Renal cortex interstitium (tissue), 11 donors: ENCODE data around the gene SCAMP2. TPM values are rescaled to one million over a fixed set of nuclear protein-coding genes. Genes with fewer than 3 reads are reported as not detected.
"Not testable (repeated sequence)": the region's sequence is repeated elsewhere in the genome, so short reads cannot be mapped to it uniquely, and the experiment has no call there.

Source experiments
- DNase-seq, 11 donors: peaks; one replicate each; pipeline ENCODE4 v3.0.0-alpha.2; 2013; ENCODE audit warnings: low read depth in 9 of 11, low spot score in 4 of 11; ENCODE audit errors: extremely low read depth in 1 of 11
- polyA plus RNA-seq, 3 donors: library from polyadenylated mRNA; unstranded; fragments of 120-200 nt; gene quantifications; one replicate each; pipeline ENCODE4 v1.2.1, GENCODE V29; 2013; ENCODE audit not compliant: insufficient read length in 3 of 3

Gene SCAMP2
- polyA plus RNA-seq, 3 donors: 69.1 to 71.3 (median 69.7) TPM

DNA sequence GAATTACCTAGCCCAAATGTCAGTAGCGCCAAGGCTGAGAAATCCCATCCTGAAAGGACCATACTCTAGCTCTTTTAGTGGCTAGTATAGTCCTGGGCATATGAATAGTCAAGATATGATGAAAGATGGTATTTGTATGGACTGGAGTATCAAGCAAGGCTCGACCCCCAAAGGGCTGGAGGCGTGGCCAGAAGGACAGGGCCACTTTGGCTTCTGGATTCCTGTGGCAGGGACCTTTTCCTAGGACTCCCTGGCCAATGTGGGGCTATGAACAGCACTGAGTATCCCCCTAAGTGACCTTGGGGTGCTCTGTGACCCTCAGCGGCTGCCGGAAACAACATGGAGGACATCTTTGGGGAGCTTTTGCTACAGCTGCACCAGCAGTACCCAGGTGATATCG is 22.7 kb upstream of the SCAMP2 start:
- no peak for DNase-seq

DNA sequence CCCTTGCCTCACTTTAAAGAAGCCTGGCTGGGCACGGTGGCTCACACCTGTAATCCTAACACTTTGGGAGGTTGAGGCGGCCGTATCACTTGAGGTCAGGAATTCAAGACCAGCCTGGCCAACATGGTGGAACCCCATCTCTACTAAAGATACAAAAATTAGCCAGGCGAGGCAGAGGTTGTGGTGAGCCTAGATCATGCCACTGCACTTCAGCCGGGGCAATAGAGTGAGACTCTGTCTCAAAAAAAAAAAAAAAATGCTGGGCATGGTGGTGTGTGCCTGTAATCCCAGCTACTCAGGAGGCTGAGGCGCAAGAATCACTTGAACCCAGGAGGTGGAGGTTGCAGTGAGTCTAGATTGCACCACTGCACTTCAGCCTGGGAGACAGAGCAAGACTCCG is 21.2 kb upstream of the SCAMP2 start:
- DNase-seq: not testable (repeated sequence)

DNA sequence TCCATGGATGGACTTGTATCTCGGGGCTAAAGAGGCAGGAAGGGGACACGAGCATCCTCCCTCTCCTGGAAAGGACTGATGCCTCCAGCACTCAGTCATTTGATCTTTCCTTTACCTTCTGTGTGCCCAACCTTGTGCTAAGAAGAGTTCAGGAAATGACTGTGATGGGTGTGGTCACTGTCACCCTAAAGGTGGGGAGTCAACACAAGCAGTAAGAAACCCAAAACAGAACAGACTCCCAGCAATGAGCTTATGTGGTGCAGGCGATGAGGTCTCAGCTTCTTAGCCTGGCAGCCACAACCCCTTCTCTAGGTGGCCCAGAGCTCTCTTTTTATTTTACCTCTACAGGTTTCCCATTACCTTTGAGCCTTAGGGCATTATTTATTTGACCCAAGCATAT is 20.5 kb upstream of the SCAMP2 start:
- no peak for DNase-seq

DNA sequence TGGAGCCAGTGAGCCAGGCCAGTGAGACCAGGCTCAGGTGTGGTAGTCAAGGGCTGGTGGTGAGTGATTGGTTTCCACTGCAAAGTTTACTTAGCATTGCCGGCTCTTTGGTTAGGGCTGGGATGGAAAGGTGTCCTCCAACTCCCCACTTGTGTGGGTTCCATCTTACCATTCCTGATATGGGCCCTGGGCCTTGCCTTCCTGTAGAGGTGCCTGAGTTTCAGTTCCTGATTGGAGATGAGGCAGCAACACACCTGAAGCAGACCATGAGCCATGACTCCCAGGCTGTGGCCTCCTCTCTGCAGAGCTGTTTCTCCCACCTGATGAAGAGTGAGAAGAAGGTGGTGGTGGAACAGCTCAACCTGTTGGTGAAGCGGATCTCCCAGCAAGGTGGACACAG is 19.8 kb upstream of the SCAMP2 start:
- DNase-seq: no peak

DNA sequence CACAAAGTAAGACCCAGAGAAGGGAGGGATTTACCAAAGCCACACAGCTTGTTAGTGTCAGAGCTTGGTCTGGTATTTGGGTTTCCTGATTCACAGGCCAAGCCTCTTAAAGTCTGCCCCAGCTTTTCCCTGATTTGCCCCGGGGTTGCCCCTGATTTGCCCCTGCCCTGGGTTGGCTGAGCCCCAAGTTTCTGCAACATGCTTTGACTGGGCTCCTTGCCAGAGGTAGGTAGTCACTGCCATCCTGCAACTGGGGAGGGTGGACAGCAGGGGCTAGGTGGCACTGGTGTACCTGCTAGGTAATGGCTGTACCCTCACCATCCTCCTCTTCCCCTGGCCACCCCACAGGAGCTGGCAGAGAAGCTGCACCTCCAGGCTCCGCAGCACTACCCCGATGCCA is 19.1 kb upstream of the SCAMP2 start:
- DNase-seq: no peak

DNA sequence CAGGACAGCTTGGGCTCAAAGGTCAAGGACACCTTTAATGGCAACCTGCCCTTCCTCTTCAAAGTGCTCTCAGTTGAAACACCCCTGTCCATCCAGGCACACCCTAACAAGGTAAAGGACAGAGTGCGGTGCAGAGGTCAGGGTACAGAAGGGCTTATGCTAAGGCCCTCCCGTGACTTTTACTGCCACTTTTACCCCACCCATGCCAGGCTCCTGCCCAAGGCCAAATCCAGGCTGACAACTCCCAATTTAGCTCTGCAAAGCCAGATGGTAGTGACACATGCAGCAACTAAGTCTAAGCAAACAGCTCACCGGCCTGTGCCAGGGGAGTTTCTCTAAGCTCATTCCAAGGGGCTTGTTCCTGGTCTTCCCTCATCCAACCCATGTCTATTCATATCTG is 18.3 kb upstream of the SCAMP2 start:
- no peak for DNase-seq

DNA sequence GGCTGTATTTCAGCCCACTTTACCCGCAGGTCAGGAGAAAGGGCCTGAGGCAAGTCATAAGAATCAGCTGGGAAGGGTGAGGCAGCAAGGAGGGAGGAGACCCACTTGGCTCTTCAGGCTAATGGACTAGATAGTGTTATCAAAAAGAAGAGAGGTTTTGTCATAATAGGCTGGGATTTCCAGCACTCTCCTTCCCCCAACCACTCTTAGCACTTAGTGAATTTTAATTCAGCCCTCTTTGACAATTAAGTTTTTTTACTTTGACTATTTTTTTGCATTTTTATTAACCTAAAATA is 17.4 kb upstream of the SCAMP2 start:
- no peak for DNase-seq

DNA sequence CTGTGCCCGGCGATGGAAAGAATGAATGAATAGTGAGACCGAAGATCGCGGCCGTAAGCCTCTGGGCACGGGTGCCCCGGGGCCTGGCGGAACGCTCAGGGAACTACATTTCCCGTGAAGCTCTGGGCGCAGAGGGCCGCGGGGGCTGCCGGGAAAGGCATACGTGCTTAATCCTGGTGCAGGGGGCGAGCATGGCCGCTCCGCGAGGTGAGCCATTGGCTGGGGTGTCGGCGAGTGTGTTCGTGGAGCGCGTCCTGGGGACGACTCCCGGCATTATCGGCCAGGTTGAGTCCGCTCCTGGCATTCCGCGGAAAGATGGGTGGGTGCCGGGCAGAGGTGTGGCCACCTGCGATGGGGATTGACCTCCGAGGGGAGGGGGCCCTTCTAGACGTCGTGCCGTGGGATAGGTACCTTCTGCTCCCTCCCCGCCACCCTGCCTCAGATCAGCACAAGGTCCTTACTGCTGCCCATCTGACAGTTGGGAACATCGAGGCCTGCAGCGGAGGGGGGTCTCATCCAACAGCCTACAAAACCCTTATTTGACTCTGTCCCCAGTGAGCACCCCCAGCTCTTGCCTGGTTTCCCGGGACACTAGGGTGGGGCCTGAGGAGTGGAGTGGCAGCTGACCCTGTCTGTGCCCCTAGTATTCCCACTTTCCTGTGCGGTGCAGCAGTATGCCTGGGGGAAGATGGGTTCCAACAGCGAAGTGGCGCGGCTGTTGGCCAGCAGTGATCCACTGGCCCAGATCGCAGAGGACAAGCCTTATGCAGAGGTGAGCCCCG is 16.9 kb upstream of the SCAMP2 start, which contains the start of gene MPI:
Gene MPI (plus strand): TSS at position 160 of the 782 bp plus-strand sequence. CDS start 32 bp downstream, at position 192.
- peak in 9 of 11 donors; percentile 67 to 81 (median 78) for DNase-seq

DNA sequence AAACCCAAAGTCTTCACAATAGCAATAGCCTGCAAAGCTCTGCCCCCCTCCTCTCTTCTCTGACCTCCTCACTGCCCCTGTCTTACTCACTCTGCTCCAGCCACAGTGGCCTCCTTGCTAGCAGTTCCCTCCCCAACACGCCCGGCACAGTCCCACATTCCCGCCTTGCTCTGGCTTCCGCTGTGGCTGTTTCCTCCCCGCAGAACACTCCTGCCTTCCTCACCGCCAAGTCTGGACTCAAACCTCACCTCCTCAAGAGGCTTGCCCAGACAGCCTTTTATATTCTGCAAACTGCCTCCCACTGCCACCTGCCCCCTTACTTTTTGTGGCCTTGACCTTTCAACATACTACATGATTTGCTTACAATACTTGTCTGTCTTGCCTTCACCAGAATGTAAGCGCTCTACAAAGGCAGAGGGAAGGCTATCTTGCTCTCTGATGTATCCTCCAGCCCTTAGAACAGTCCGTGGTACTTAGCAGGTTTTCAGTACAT is 16.3 kb upstream of the SCAMP2 start:
- DNase-seq: peak in 3 of 11 donors; percentile 13 to 60 (median 59)

DNA sequence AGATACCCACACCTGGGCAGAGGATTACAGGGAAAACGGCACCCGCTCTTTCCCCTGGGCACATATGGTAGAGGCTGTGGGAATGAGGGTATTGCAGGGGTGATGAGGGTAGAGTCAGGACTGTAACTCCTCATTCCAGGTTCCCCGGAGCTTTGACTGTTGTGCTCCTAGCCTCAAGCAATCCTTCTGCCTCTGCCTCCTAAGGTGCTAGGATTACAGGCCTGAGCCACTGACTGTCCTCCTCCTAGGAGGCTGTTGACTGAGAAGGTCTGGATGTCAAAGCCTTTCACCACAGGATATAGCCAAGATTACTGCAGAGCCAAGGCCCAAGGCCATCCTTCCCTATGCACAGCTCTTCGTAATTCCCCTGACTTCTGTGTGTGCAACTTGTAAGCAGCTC is 15.6 kb upstream of the SCAMP2 start:
- no peak for DNase-seq

DNA sequence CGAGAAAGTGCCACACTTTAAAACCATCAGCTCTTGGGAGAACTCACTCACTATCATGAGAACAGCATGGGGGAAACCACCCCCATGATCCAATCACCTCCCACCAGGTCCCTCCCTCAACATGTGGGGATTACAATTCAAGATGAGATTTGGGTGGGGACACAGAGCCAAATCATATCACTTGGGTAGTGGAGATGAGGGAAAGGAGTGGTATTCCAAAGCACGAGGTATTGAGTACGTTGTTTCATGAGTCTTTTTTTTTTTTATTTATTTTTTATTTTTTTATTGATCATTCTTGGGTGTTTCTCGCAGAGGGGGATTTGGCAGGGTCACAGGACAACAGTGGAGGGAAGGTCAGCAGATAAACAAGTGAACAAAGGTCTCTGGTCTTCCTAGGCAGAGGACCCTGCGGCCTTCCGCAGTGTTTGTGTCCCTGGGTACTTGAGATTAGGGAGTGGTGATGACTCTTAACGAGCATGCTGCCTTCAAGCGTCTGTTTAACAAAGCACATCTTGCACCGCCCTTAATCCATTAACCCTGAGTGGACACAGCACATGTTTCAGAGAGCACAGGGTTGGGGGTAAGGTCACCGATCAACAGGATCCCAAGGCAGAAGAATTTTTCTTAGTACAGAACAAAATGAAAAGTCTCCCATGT is 14.5 kb upstream of the SCAMP2 start:
- DNase-seq: not testable (repeated sequence)

DNA sequence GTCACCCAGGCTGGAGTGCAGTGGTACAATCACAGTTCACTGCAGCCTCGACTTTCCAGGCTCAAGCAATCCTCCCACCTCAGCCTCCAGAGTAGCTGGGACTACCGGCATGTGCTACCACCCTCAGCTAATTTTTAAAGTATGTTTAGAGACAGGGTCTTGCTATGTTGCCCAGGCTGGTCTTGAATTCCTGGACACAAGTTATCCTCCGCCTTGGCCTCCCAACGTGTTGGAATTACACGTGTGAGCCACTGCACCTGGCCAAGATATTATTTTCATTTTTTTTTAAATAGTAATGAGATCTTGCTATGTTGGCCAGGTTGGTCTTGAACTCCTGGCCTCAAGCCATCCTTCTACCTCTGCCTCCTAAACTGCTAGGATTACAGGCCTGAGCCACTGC is 12.3 kb upstream of the SCAMP2 start:
- no peak for DNase-seq

DNA sequence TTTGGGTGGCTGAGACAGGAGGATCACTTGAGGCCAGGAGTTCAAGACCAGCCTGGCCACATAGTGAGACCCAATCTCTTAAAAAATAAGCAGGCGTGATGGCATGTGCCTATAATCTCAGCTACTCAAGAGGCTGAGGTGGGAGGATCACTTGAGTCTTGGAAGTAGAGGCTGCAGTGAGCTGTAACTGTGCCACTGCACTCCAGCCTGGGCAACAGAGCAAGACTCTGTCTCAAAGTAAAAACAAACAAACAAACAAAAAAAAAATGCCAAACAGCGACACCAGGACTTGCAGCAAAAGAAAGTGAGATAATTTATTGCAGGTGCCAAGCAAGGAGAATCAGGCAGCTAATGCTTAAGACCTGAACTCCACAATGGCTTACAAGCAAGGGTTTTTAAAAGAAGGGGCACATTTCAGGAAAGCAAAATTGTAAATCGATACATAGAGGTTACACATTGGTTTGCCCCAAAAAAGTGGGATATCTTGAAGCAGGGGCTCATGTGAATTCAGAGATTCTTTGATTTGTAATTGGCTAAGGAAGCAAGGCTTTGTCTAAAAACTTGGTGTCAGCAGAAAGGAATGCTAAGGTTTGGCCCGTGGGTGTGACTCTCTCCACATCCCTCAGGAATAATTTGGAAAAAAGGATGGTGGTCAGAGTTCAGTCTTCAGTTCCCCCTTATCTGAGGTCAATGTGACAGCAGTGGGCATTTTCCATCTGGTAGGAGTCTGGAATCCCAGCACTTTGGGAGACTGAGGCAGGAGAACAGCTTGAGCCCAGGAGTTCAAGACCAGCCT is 11.5 kb upstream of the SCAMP2 start:
- no peak for DNase-seq

DNA sequence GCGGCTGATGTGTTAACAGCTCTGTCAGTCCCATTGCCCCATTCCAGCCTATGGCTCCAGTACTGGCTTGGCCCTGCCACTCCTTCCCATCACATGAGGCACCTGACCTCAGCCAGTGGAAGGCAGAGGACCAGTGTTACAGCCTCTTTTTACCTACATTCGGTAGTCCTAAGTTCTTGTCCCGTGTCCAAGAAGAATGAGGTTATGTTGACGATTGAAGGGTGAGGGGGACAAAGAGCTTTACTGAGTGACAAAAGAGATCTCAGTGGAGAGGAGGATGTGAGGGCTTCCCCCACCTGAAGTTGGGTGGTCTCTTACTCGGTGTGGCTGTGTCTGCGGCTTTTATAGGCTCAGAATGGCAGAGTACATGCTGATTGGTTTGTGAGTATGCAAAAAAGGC is 9.4 kb upstream of the SCAMP2 start:
- DNase-seq: no peak

DNA sequence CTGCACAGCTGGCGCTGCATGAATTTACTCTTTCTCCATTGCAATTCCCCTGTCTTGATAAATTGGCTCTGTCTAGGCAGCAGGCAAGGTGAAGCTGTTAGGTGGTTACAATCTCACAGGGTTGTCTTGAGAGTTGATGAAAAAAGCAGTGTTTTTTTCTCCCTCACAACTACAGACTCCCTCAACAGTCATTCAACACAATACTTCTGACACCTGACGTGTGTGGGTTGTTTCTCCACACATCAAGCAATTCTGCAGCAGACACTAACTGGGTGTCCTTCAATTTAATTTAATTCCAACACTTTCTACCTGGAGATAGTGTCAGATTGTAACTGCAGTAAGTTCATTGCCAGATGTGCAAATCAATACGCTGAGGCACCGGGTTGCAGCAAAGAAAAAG is 5.1 kb upstream of the SCAMP2 start:
- no peak for DNase-seq

DNA sequence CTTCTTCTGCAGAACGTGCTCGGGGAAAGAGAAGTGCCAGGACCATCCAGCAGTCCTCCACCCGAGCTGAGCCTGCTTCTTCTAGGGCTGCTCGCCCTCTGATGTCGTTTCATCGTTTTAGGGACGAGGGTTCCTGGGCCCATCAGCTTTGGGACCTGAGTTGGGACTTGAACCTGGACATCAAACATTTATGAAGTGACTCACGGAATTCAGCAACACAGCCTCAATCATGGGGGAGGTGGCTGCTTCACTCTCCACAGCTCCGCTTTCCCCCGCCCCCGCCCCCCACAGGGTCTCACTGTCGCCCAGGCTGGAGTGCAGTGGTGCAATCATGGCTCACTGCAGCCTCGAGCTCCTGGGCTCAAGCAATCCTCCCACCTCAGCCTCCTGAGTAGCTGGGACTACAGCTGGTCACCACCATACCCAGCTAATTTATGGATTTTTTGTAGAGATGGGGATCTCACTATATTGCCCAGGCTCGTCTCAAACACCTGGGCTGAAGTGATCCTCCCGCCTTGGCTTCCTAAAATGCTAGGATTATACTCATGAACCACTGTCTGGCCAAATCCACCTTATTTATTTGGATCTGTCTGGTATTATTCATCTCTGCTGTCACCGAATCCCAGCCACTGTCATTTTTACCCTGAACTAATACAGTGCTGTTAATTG is 725 bp upstream of the SCAMP2 start:
- DNase-seq: no peak

DNA sequence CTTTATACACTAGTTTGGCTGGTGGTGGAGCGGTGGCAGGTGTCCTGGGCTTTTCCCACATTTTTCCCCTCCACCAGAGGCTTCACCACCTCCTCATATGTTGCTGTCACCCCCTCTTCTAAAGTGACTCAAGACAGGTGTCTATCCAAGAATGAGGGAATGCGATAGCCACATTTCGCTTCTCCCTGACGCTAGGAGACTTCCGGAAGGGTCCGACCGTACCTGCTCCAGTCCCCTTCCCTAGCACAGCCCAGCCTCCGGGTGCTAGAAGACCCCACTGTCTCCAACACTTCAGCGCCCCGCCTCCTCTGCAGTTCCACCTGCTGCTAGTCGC is 496 bp downstream of the SCAMP2 start:
- no peak for DNase-seq

DNA sequence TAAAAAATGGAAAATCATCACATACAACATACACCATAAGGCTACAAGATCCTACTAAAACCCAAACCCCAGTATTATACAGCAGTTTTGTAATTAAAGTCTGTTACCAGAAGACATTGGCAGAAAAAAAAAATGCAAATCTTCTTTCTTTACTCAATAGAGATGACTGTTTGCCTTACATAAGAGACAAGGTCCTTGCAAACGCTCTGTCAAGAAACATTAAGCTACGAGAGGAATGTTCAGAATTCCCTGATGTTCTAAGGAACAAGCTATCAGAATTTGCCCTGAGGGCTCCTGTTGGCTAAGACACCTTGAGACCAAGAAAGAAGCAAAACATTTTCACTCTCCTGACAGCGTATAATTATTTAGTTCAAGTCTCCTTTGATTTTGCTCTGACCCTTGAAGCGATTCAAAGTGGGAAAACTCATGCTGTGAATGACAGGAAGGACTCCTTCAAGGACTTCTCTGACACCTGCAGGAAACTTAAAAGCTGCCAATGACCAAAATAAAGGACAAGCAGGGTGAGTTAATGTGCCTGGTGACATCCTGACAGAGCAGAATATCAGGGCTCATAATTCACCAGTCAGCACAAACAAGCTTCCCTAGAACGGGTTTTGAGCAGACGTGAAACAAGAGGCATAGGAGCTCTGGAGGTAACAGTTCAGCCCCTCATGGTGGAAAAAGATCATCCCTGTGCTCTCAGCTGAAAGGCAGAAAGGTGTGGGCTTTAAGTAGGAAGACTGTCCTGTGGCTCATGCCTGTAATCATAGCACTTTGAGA is 2.5 kb downstream of the SCAMP2 start:
- no peak for DNase-seq
